Measurements from ENCODE around the gene ARMH4. TPM values are rescaled to one million over a fixed set of nuclear protein-coding genes. Genes with fewer than 3 reads are reported as not detected.

ARMH4 gene
- total RNA-seq, 6 experiments from 2014 or later, result 2.6 to 6.5 (median 3.7) TPM

DNA sequence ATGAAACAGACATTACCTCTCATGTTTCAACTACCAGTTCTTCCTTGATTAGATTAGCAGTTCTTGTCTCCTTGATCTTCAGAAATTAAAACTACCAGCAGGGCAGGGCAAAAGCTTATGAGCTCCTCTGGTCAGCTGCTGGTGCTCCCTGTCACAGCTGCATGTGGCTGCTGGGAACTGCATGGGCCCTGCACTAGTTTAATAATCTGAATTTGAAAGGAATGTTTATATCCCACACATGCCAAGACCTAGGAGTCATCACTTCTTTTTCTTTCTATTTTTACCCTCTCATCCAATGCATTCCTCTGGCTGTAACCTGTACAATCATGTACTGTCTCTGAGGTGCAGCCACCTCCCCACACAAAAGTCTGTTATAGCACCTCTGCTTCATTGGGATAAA, 73.9 kb downstream of the ARMH4 start:
- Mint-ChIP-seq H3K4me1 (ENCODE audit: low read depth) (peaks cover 48% of the 10 kb centered on the region), H3K27me3 (ENCODE audit: insufficient read depth) (no peaks in the 10 kb centered on the region; the same call in 1 of the 2 replicates), H3K27ac (peak overlapping the region; percentile 92), H3K36me3 (ENCODE audit: low read depth) (no peaks in the 10 kb centered on the region), H3K9me3 (no peaks in the 10 kb centered on the region), H3K4me3 (peak overlapping the region; percentile 79)
- DNase-seq, result peak; percentile 85
- TF ChIP-seq, protein P1, sequence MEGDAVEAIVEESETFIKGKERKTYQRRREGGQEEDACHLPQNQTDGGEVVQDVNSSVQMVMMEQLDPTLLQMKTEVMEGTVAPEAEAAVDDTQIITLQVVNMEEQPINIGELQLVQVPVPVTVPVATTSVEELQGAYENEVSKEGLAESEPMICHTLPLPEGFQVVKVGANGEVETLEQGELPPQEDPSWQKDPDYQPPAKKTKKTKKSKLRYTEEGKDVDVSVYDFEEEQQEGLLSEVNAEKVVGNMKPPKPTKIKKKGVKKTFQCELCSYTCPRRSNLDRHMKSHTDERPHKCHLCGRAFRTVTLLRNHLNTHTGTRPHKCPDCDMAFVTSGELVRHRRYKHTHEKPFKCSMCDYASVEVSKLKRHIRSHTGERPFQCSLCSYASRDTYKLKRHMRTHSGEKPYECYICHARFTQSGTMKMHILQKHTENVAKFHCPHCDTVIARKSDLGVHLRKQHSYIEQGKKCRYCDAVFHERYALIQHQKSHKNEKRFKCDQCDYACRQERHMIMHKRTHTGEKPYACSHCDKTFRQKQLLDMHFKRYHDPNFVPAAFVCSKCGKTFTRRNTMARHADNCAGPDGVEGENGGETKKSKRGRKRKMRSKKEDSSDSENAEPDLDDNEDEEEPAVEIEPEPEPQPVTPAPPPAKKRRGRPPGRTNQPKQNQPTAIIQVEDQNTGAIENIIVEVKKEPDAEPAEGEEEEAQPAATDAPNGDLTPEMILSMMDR (IDR thresholded peaks at IDR 0.05), result no peak

DNA sequence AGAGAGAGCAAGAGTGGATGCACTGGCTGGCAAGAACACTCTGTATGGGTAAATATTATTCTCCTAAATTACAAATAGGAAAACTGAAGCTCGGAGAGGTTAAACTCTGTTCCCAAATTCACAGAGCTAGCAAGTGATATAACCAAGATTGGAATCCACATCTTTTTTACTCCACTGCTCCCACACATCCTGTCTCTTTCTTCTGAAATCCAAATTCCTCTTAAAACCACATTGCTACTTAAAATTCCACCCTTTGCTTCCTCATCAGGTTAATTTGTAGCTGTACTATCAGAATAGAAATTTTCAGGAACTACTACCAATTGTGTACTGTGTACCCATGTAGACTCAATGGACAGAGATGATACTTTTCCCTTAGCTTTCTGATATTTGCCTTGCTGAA, 74.4 kb downstream of the ARMH4 start:
- Mint-ChIP-seq H3K27me3 (ENCODE audit: insufficient read depth) (no peaks in the 10 kb centered on the region; the same call in 1 of the 2 replicates), H3K27ac (peak overlapping the region; percentile 92), H3K9me3 (no peaks in the 10 kb centered on the region), H3K36me3 (ENCODE audit: low read depth) (no peaks in the 10 kb centered on the region), H3K4me1 (ENCODE audit: low read depth) (peaks cover 44% of the 10 kb centered on the region), H3K4me3 (peak overlapping the region; percentile 79)
- DNase-seq, result peak; percentile 29
- TF ChIP-seq, protein P1 (IDR thresholded peaks at IDR 0.05), result no peak

DNA sequence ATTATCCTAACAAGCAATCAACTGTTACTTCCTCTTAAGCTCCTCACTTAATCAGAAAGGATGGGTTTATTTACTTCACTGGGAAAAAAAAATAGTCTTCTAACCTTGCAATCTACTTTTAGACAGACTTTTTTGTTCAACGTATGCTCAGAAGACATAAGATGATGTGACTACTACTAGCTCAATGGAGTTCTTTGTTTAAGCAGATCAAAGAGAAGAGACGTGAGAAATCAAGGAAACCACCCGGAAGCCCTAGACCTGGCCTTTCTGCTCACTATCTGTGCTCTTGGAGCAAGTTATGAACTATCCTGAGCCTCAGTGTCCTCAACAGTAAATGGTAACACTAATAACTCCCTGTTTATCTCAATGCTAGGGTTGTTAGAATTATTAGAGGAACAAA, 78.5 kb downstream of the ARMH4 start:
- no peaks in the 10 kb centered on the region for H3K36me3 Mint-ChIP-seq (ENCODE audit: low read depth)
- peaks cover 20% of the 10 kb centered on the region for H3K4me1 Mint-ChIP-seq (ENCODE audit: low read depth)
- H3K4me3 Mint-ChIP-seq, result no peak overlapping the region
- no peak overlapping the region for H3K27ac Mint-ChIP-seq
- peaks cover 6% of the 10 kb centered on the region for H3K27me3 Mint-ChIP-seq (ENCODE audit: insufficient read depth)
- TF ChIP-seq, protein P1 (IDR thresholded peaks at IDR 0.05), result no peak
- H3K9me3 Mint-ChIP-seq, result no peaks in the 10 kb centered on the region
- DNase-seq, result no peak

- peak; percentile 57 for DNase-seq
- no peak overlapping the region for H3K27ac Mint-ChIP-seq
- H3K36me3 Mint-ChIP-seq (ENCODE audit: low read depth), result no peaks in the 10 kb centered on the region
- no peak overlapping the region for H3K4me3 Mint-ChIP-seq
- TF ChIP-seq, protein P1 (IDR thresholded peaks at IDR 0.05), result peak; percentile 87
- peaks cover 6% of the 10 kb centered on the region for H3K27me3 Mint-ChIP-seq (ENCODE audit: insufficient read depth)
- no peaks in the 10 kb centered on the region for H3K9me3 Mint-ChIP-seq
- H3K4me1 Mint-ChIP-seq (ENCODE audit: low read depth), result peaks cover 9% of the 10 kb centered on the region
Measured at GRCh38 chr14:58072288-58073071, 79.5 kb downstream of the ARMH4 start.

- H3K9me3 Mint-ChIP-seq, result no peaks in the 10 kb centered on the region
- no peaks in the 10 kb centered on the region for H3K4me1 Mint-ChIP-seq (ENCODE audit: low read depth)
- no peak overlapping the region for H3K4me3 Mint-ChIP-seq
- peaks cover 6% of the 10 kb centered on the region for H3K27me3 Mint-ChIP-seq (ENCODE audit: insufficient read depth)
- TF ChIP-seq, protein P1 (IDR thresholded peaks at IDR 0.05), result no peak
- no peaks in the 10 kb centered on the region for H3K36me3 Mint-ChIP-seq (ENCODE audit: low read depth)
- DNase-seq, result no peak
- no peak overlapping the region for H3K27ac Mint-ChIP-seq
Measured at GRCh38 chr14:58071341-58071740, 80.7 kb downstream of the ARMH4 start.

Data from HFFc6 (cell line).